ENCODE measurements around the gene MIPEP. TPM values are rescaled to one million over a fixed set of nuclear protein-coding genes. Genes with fewer than 3 reads are reported as not detected.

The MIPEP gene
- total RNA-seq, 1 donor from 2014 or later = 19.6 TPM

DNA sequence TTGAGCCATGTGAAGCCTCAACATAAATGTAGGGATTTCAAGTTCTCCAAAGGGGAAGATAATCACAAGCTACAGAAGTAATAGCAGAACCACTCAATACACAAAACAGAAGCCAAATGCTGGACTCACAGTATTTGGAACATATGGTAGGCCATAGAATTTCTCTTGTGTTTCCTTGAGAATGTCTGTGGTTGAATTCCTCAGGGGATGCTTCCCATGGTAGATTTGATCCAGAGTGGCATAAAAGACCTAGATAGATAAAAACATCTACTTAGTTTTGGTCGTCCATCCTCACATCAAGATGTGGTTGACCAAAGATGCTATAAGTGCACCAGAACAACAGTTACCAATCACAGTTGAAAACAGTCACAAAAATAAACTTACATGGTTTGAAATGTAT, 83.4 kb downstream of the MIPEP start:
- Mint-ChIP-seq H3K36me3 (ENCODE audit: low read depth) (peaks cover 16% of the 10 kb centered on the region), H3K9me3 (peaks cover 2% of the 10 kb centered on the region), H3K4me1 (peaks cover 4% of the 10 kb centered on the region), H3K27ac (ENCODE audit: unreplicated experiment) (no peak overlapping the region), H3K27me3 (ENCODE audit: low read depth) (no peaks in the 10 kb centered on the region), H3K4me3 (no peak overlapping the region)
- DNase-seq (ENCODE audit: low read depth, low spot score) = no peak
- TF ChIP-seq, protein P1, sequence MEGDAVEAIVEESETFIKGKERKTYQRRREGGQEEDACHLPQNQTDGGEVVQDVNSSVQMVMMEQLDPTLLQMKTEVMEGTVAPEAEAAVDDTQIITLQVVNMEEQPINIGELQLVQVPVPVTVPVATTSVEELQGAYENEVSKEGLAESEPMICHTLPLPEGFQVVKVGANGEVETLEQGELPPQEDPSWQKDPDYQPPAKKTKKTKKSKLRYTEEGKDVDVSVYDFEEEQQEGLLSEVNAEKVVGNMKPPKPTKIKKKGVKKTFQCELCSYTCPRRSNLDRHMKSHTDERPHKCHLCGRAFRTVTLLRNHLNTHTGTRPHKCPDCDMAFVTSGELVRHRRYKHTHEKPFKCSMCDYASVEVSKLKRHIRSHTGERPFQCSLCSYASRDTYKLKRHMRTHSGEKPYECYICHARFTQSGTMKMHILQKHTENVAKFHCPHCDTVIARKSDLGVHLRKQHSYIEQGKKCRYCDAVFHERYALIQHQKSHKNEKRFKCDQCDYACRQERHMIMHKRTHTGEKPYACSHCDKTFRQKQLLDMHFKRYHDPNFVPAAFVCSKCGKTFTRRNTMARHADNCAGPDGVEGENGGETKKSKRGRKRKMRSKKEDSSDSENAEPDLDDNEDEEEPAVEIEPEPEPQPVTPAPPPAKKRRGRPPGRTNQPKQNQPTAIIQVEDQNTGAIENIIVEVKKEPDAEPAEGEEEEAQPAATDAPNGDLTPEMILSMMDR (conservative IDR thresholded peaks at IDR 0.05) = no peak

DNA sequence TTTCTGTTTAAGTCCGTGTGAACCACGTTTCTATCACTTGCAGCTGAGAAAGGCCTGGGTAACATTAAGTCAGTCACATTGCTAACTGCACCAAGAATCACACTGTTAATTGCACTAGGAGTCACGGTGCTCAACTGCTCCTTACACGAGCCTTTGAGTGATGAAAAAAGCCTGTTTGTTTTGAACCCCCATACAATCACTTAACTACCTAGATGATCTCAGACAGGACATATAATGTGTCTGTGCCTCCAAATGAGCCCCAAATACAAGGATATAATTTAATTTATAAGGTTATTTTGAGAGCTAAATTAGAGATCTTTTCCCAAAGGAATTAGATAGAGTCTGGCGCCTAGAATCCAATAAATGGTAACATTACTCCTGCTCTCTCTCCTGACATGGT, 84.1 kb downstream of the MIPEP start:
- Mint-ChIP-seq H3K27me3 (ENCODE audit: low read depth) (no peaks in the 10 kb centered on the region), H3K27ac (ENCODE audit: unreplicated experiment) (no peak overlapping the region), H3K9me3 (peaks cover 2% of the 10 kb centered on the region), H3K36me3 (ENCODE audit: low read depth) (peaks cover 18% of the 10 kb centered on the region), H3K4me1 (no peaks in the 10 kb centered on the region), H3K4me3 (no peak overlapping the region)
- TF ChIP-seq, protein P1 (conservative IDR thresholded peaks at IDR 0.05) = no peak
- no peak for DNase-seq (ENCODE audit: low read depth, low spot score)

DNA sequence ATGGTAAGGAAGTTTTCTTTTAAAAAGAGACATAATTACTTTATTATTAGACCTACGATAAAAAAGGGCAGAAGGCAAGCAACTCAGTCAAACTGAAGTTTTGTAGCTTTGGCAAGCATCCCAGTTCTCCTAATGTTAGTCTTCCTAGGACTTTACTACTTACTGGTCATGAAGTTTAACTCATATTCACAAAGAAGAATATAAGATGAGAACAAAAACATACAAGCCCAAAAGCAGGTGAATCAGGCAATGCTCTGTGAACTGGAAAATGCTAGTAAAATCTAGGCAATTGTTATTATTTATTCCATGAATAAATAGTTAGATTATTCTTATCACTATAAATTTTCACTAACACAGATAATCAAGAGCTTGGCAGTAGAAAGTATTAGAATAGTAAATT, 85.0 kb downstream of the MIPEP start:
- Mint-ChIP-seq H3K4me1 (no peaks in the 10 kb centered on the region), H3K4me3 (no peak overlapping the region), H3K36me3 (ENCODE audit: low read depth) (peaks cover 18% of the 10 kb centered on the region), H3K27me3 (ENCODE audit: low read depth) (no peaks in the 10 kb centered on the region), H3K27ac (ENCODE audit: unreplicated experiment) (no peak overlapping the region), H3K9me3 (peaks cover 2% of the 10 kb centered on the region)
- no peak for DNase-seq (ENCODE audit: low read depth, low spot score)
- TF ChIP-seq, protein P1 (conservative IDR thresholded peaks at IDR 0.05) = no peak

DNA sequence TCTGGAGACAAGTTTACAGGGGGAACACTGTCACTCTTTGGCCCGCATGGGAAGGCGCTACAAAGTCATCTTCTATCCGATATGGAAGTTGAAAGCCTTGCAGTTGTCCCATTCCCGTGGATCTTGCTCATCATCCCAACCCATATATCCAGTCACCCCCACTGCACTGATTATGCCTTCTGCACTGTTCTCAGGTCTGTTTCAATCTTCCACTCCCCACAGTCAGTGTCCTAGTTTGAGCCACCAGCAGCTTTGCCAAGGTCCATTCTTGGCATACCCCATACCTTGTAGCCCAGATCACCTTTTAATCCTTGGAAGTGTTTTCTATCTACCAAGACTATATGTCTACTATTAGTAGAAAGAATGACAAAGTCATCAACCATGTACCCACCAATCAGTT, 88.1 kb downstream of the MIPEP start:
- peaks cover 29% of the 10 kb centered on the region for H3K36me3 Mint-ChIP-seq (ENCODE audit: low read depth)
- H3K4me1 Mint-ChIP-seq = no peaks in the 10 kb centered on the region
- no peak overlapping the region for H3K27ac Mint-ChIP-seq (ENCODE audit: unreplicated experiment)
- no peak for DNase-seq (ENCODE audit: low read depth, low spot score)
- TF ChIP-seq, protein P1 (conservative IDR thresholded peaks at IDR 0.05) = no peak
- no peak overlapping the region for H3K4me3 Mint-ChIP-seq
- no peaks in the 10 kb centered on the region for H3K27me3 Mint-ChIP-seq (ENCODE audit: low read depth)
- H3K9me3 Mint-ChIP-seq = peaks cover 13% of the 10 kb centered on the region

GRCh38 chr13:23799945-23800344, 89.3 kb downstream of the MIPEP start:
- H3K27me3 Mint-ChIP-seq (ENCODE audit: low read depth) = no peaks in the 10 kb centered on the region
- TF ChIP-seq, protein P1 (conservative IDR thresholded peaks at IDR 0.05) = no peak
- H3K9me3 Mint-ChIP-seq = peaks cover 13% of the 10 kb centered on the region
- no peak overlapping the region for H3K27ac Mint-ChIP-seq (ENCODE audit: unreplicated experiment)
- H3K4me1 Mint-ChIP-seq = no peaks in the 10 kb centered on the region
- peaks cover 27% of the 10 kb centered on the region for H3K36me3 Mint-ChIP-seq (ENCODE audit: low read depth)
- no peak overlapping the region for H3K4me3 Mint-ChIP-seq
- no peak for DNase-seq (ENCODE audit: low read depth, low spot score)
